ENCODE results near the gene FRMD4B. TPM values are rescaled to one million over a fixed set of nuclear protein-coding genes. Genes with fewer than 3 reads are reported as not detected.

FRMD4B gene
- total RNA-seq, 1 donor from 2014 or later, result 17.3 TPM

- Histone ChIP-seq H3K4me1 (peaks cover 10% of the 10 kb centered on the region), H3K79me2 (ENCODE audit: low read depth) (no peaks in the 10 kb centered on the region), H3K36me3 (no peaks in the 10 kb centered on the region), H4K20me1 (ENCODE audit: low read depth) (no peaks in the 10 kb centered on the region), H3K27ac (no peak overlapping the region), H3K9ac (no peak overlapping the region), H2AFZ (replicated peaks) (no peak overlapping the region), H3K27me3 (no peaks in the 10 kb centered on the region), H3F3A (ENCODE audit: low read depth) (peaks cover 9% of the 10 kb centered on the region), H3K4me3 (no peak overlapping the region), H3K4me2 (no peak overlapping the region), H3K9me3 (ENCODE audit: low read depth) (no peaks in the 10 kb centered on the region)
- no peaks in the 10 kb centered on the region for H3K27me3 Mint-ChIP-seq (ENCODE audit: insufficient read depth, low read depth)
- DNase-seq (ENCODE audit: low spot score), result no peak
- no peak overlapping the region for H3K27ac Mint-ChIP-seq
- peaks cover 9% of the 10 kb centered on the region for H3K4me1 Mint-ChIP-seq
- no peak overlapping the region for H3K4me3 Mint-ChIP-seq
- TF ChIP-seq EZH2phosphoT487 (IDR thresholded peaks at IDR 0.05) (no peak), EZH2 (IDR thresholded peaks at IDR 0.05) (no peak)
- TF ChIP-seq, protein P1, sequence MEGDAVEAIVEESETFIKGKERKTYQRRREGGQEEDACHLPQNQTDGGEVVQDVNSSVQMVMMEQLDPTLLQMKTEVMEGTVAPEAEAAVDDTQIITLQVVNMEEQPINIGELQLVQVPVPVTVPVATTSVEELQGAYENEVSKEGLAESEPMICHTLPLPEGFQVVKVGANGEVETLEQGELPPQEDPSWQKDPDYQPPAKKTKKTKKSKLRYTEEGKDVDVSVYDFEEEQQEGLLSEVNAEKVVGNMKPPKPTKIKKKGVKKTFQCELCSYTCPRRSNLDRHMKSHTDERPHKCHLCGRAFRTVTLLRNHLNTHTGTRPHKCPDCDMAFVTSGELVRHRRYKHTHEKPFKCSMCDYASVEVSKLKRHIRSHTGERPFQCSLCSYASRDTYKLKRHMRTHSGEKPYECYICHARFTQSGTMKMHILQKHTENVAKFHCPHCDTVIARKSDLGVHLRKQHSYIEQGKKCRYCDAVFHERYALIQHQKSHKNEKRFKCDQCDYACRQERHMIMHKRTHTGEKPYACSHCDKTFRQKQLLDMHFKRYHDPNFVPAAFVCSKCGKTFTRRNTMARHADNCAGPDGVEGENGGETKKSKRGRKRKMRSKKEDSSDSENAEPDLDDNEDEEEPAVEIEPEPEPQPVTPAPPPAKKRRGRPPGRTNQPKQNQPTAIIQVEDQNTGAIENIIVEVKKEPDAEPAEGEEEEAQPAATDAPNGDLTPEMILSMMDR (IDR thresholded peaks at IDR 0.05), result no peak
- H3K9me3 Mint-ChIP-seq, result no peaks in the 10 kb centered on the region
- H3K36me3 Mint-ChIP-seq, result peaks cover 55% of the 10 kb centered on the region
Measured at GRCh38 chr3:69178082-69178481, 207.8 kb downstream of the FRMD4B start.

DNA sequence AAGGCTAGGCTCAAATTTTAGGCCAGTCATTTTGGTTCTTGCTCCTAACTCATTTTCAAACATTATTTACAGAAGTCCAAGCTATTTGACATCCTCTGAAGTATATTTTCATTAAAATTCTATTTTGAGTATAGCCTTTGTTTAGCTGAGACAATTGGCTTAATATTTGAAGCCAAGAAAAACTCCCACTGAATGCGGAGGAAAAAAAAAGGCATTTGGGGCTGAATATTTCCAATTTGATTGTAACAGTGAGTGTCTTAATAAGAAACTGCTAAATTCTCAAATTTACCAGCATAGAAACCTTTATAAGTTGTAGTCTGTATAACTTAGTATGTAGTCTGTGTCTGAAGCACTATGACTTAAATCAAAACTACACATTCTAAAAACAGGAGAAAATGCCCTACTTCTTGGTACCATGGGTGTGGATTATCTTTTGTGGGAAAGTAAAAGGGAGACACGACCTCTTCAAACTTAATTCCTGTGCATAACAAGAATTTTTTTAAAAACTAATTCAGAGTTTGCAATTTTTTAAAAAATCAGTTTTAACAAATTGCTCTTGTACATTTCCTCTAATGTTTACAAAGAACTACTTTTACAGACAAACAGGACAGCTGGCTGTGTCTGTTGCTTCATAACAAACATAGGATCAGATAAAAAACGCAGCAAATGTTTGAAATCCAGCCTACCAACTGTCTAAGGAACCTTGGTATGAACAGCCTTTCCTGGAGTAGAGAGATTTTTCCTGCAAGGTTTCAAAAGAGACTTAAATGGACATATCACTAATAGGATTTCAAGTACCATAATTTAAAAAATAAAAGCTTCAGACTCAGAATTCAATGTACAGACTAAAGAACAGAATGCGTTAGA is 210.8 kb downstream of the FRMD4B start:
- no peak overlapping the region for H3K4me2 ChIP-seq
- DNase-seq (ENCODE audit: low spot score), result no peak
- H3K27me3 ChIP-seq, result no peaks in the 10 kb centered on the region
- no peaks in the 10 kb centered on the region for H3K9me3 ChIP-seq (ENCODE audit: low read depth)
- no peak overlapping the region for H2AFZ ChIP-seq (replicated peaks)
- Mint-ChIP-seq H3K36me3 (peaks cover 36% of the 10 kb centered on the region), H3K27ac (no peak overlapping the region), H3K4me1 (no peaks in the 10 kb centered on the region), H3K27me3 (ENCODE audit: insufficient read depth, low read depth) (no peaks in the 10 kb centered on the region), H3K4me3 (no peak overlapping the region), H3K9me3 (no peaks in the 10 kb centered on the region)
- peaks cover 6% of the 10 kb centered on the region for H3K4me1 ChIP-seq
- no peak overlapping the region for H3K9ac ChIP-seq
- H3K36me3 ChIP-seq, result no peaks in the 10 kb centered on the region
- H3F3A ChIP-seq (ENCODE audit: low read depth), result no peaks in the 10 kb centered on the region
- H4K20me1 ChIP-seq (ENCODE audit: low read depth), result no peaks in the 10 kb centered on the region
- H3K4me3 ChIP-seq, result no peak overlapping the region
- TF ChIP-seq, protein P1 (IDR thresholded peaks at IDR 0.05), result no peak
- TF ChIP-seq EZH2 (IDR thresholded peaks at IDR 0.05) (no peak), EZH2phosphoT487 (IDR thresholded peaks at IDR 0.05) (no peak)
- no peak overlapping the region for H3K27ac ChIP-seq
- H3K79me2 ChIP-seq (ENCODE audit: low read depth), result no peaks in the 10 kb centered on the region

DNA sequence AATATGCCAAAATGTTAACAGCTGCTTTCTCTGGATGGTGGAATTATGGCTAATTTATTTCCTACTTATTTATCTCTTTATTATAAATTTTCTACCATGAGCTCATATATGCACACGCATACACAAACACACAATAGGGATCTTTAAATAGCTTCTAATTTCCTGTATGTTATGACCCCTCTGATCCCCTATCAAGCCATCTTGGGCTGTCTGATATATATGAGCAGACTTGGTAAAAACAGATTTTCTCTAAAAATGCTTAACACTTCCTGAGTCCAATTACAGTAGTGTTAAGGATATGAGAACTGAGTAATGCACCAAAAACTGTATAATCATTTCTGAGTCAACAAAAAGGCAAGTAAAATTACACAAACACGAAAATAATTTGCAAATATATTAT is 211.4 kb downstream of the FRMD4B start:
- no peaks in the 10 kb centered on the region for H3K4me1 Mint-ChIP-seq
- no peaks in the 10 kb centered on the region for H3F3A ChIP-seq (ENCODE audit: low read depth)
- H3K27ac ChIP-seq, result no peak overlapping the region
- H3K27ac Mint-ChIP-seq, result no peak overlapping the region
- H3K9ac ChIP-seq, result no peak overlapping the region
- peaks cover 35% of the 10 kb centered on the region for H3K36me3 Mint-ChIP-seq
- H3K4me1 ChIP-seq, result peaks cover 6% of the 10 kb centered on the region
- no peak overlapping the region for H2AFZ ChIP-seq (replicated peaks)
- no peak for TF ChIP-seq EZH2 (IDR thresholded peaks at IDR 0.05)
- TF ChIP-seq, protein P1 (IDR thresholded peaks at IDR 0.05), result no peak
- TF ChIP-seq EZH2phosphoT487 (IDR thresholded peaks at IDR 0.05), result no peak
- H3K9me3 Mint-ChIP-seq, result no peaks in the 10 kb centered on the region
- H4K20me1 ChIP-seq (ENCODE audit: low read depth), result no peaks in the 10 kb centered on the region
- no peaks in the 10 kb centered on the region for H3K27me3 ChIP-seq
- H3K27me3 Mint-ChIP-seq (ENCODE audit: insufficient read depth, low read depth), result no peaks in the 10 kb centered on the region
- no peaks in the 10 kb centered on the region for H3K79me2 ChIP-seq (ENCODE audit: low read depth)
- no peak overlapping the region for H3K4me3 Mint-ChIP-seq
- no peak overlapping the region for H3K4me3 ChIP-seq
- no peak for DNase-seq (ENCODE audit: low spot score)
- no peaks in the 10 kb centered on the region for H3K9me3 ChIP-seq (ENCODE audit: low read depth)
- no peaks in the 10 kb centered on the region for H3K36me3 ChIP-seq
- no peak overlapping the region for H3K4me2 ChIP-seq

All from neural progenitor cell (in vitro differentiated cells).